Vagina (tissue), 2 donors: ENCODE data around the gene GLOD4. TPM values are rescaled to one million over a fixed set of nuclear protein-coding genes. Genes with fewer than 3 reads are reported as not detected.

Experiments
- DNase-seq, 2 donors: peaks; one replicate each; pipeline ENCODE4 v3.0.0-alpha.2; 2017; ENCODE audit errors: extremely low spot score in 2 of 2
- H3K27ac ChIP-seq: fragments of 200-600 bp; sonication (generic); one replicate; pipeline ENCODE4 v1.5.1; 2019
- H3K27me3 ChIP-seq: fragments of 200-600 bp; sonication (generic); one replicate; pipeline ENCODE4 v1.5.1; 2019
- H3K36me3 ChIP-seq, 2 donors: fragments of 200-600 bp; sonication (generic); one replicate each; pipeline ENCODE4 v1.5.1; 2017 to 2019
- H3K4me1 ChIP-seq: fragments of 200-600 bp; sonication (generic); one replicate; pipeline ENCODE4 v1.5.1; 2019
- H3K4me3 ChIP-seq, 2 donors: fragments of 200-600 bp; sonication (generic); 1 replicate in 1 of 2; 2 replicates in 1 of 2; pipeline ENCODE4 v1.5.1; 2016 to 2019
- H3K9me3 ChIP-seq: fragments of 200-600 bp; sonication (generic); one replicate; pipeline ENCODE4 v1.5.1; 2019
- CTCF ChIP-seq, 3 experiments: fragments of 450-650 bp in 2 of 3; fragments of 200-600 bp in 1 of 3; sonication (generic) in 1 of 3; IDR thresholded peaks; one replicate each; pipeline ENCODE4 v1.5.1; 2017 to 2019; ENCODE audit warnings: antibody characterized with exemption in 3 of 3, mild to moderate bottlenecking in 2 of 3, moderate library complexity in 2 of 3
- POLR2A ChIP-seq, 2 donors: fragments of 450-650 bp; IDR thresholded peaks; one replicate each; pipeline ENCODE4 v1.6.1; 2017; ENCODE audit warnings: antibody characterized with exemption in 2 of 2, mild to moderate bottlenecking in 2 of 2, moderate library complexity in 2 of 2
- POLR2AphosphoS5 ChIP-seq, 2 donors: sonication (generic); formaldehyde crosslinking; IDR thresholded peaks; one replicate each; pipeline ENCODE4 v1.9.0; 2017; ENCODE audit warnings: antibody characterized with exemption in 2 of 2, mild to moderate bottlenecking in 2 of 2, low read depth in 1 of 2; ENCODE audit not compliant: insufficient read depth in 1 of 2
- intact Hi-C: fragments of 100-400 bp; cut with DNase I; formaldehyde crosslinking; loops from one replicate; pipeline ENCODE4 v1.15.1; 2023
- total RNA-seq: library from RNA; depleted of rRNA; stranded (reverse); fragments of >200 nt; gene quantifications from one replicate; pipeline ENCODE4 v1.2.3, GENCODE V29; 2016

GLOD4 gene
- total RNA-seq, 1 donor from 2014 or later: 36.8 TPM

DNA sequence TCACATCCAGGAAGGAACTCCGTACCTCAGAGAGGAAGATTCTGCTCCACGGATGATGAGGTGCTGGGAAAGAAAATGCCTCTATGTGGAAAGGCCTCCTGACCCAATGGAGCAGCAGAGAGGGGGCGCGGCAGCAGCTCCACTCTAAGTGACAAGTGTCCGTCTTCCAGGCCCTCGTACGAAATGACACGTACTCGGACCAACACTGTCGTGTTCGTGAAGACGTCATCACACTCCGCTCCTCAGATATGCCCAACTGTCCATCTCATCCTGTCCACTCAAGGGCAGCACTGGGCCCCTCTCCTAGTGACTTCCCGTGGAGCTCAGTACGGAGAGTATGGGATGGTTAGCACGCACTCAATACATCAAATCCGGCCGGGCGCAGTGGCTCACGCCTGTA is 32.3 kb upstream of the GLOD4 start:
- Histone ChIP-seq H3K9me3 (no peaks in the 10 kb centered on the region), H3K27me3 (no peaks in the 10 kb centered on the region), H3K4me1 (no peaks in the 10 kb centered on the region), H3K4me3 (no peak overlapping the region), H3K36me3 (peaks cover 0 to 40% of the 10 kb centered on the region in 2 donors), H3K27ac (no peak overlapping the region)
- DNase-seq: no peak
- intact Hi-C loops: no loop called here
- TF ChIP-seq POLR2A (IDR thresholded peaks at IDR 0.05) (no peak), POLR2AphosphoS5 (IDR thresholded peaks at IDR 0.05; ENCODE audit: insufficient read depth in 1 of 2, low read depth in 1 of 2) (no peak), CTCF (IDR thresholded peaks at IDR 0.05) (no peak)

- TF ChIP-seq CTCF (IDR thresholded peaks at IDR 0.05) (no peak), POLR2AphosphoS5 (IDR thresholded peaks at IDR 0.05; ENCODE audit: insufficient read depth in 1 of 2, low read depth in 1 of 2) (no peak), POLR2A (IDR thresholded peaks at IDR 0.05) (no peak)
- intact Hi-C loops: no loop called here
- H3K9me3 ChIP-seq: no peaks in the 10 kb centered on the region
- H3K4me3 ChIP-seq: no peak overlapping the region
- H3K27me3 ChIP-seq: no peaks in the 10 kb centered on the region
- no peak overlapping the region for H3K27ac ChIP-seq
- no peak for DNase-seq
- H3K36me3 ChIP-seq: peaks cover 0 to 29% of the 10 kb centered on the region in 2 donors
- no peaks in the 10 kb centered on the region for H3K4me1 ChIP-seq
These were observed 30.6 kb upstream of the GLOD4 start for GRCh38 chr17:812638-813204.

GRCh38 chr17:811051-811784 is 29.1 kb upstream of the GLOD4 start:
- H3K4me1 ChIP-seq: no peaks in the 10 kb centered on the region
- intact Hi-C loops: no loop called here
- DNase-seq: no peak
- TF ChIP-seq POLR2A (IDR thresholded peaks at IDR 0.05): no peak
- peaks cover 0 to 23% of the 10 kb centered on the region in 2 donors for H3K36me3 ChIP-seq
- no peak overlapping the region for H3K27ac ChIP-seq
- H3K27me3 ChIP-seq: no peaks in the 10 kb centered on the region
- H3K9me3 ChIP-seq: no peaks in the 10 kb centered on the region
- H3K4me3 ChIP-seq: no peak overlapping the region

DNA sequence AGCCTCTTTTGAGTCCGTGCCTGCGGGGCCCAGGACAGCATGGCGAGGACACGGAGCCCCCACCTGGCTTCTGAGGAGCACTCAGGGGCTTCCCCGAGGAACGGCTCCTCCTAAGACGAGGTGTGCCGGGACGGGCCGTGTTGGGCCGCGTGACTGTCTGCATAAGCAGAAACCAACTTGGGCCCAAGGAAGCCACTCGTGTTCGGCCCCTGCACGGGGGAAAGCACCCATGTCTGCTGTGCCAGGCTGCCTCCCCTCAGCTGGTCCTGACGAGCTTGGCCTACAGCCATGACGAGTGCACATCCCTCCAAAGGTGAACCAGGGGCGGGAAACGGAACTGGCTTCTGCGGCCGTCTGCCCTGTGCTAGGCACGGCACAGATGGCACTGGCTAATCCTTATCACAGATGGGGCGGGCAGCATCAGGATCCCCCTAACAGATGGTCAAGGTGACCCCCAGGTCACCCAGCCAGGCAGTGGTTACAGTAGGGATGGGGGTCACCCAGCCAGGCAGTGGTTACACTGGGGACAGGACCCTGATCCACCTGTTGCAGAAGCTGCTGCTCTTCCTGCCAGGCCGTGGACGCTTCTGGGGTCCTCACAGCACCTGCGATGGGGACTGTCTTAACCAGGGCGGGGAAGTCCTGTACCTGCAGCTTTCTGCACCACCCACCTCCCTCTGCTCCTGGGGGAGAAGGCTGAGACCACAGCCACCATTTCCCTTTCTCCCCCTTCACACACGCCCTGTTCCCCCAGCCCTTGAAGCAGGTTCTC is 25.6 kb upstream of the GLOD4 start:
- no peak overlapping the region for H3K27ac ChIP-seq
- H3K9me3 ChIP-seq: no peaks in the 10 kb centered on the region
- H3K36me3 ChIP-seq: peaks cover 0 to 20% of the 10 kb centered on the region in 2 donors
- no peaks in the 10 kb centered on the region for H3K4me1 ChIP-seq
- H3K4me3 ChIP-seq: no peak overlapping the region
- intact Hi-C loops: no loop called here
- TF ChIP-seq CTCF (IDR thresholded peaks at IDR 0.05) (no peak), POLR2AphosphoS5 (IDR thresholded peaks at IDR 0.05; ENCODE audit: insufficient read depth in 1 of 2, low read depth in 1 of 2) (no peak), POLR2A (IDR thresholded peaks at IDR 0.05) (no peak)
- H3K27me3 ChIP-seq: no peaks in the 10 kb centered on the region
- no peak for DNase-seq

DNA sequence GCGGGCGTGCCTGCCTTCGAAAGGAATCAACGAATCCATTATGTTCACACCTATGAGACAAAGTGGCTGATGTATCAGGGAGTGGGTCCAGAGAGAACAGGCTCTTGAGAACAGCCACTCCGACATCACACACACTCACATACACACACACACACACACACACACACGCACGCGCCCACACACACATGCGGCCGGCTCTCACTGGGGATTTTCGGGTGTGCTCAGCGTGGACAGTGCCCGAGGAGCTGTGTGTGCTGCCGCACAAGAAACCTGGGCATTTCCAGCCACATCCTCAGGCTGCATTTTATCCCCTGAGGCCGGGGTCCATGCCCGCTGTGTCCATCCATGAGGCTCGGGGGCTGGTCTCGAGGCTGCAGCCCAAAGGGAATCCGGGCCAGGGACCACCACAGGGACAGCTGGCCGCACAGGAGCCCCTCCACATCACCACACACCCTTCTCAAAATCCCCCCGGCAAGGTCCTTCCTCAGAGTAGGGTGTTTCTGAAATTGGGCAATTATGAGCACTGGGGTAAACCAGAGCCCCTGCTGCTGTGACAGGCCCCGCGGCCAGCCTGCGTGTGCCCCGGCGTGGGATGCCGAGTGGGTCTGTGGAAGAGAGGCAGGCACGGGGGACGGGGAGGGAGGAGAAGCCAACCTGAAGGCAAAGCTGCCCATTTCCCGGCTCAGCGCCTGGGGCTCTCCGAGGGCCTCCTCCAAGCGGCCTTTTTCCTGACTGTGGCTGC is 24.9 kb upstream of the GLOD4 start:
- intact Hi-C loops: no loop called here
- no peak for DNase-seq
- H3K27me3 ChIP-seq: no peaks in the 10 kb centered on the region
- TF ChIP-seq CTCF (IDR thresholded peaks at IDR 0.05): no peak
- TF ChIP-seq POLR2AphosphoS5 (IDR thresholded peaks at IDR 0.05; ENCODE audit: insufficient read depth in 1 of 2, low read depth in 1 of 2): no peak
- no peak for TF ChIP-seq POLR2A (IDR thresholded peaks at IDR 0.05)
- no peaks in the 10 kb centered on the region for H3K4me1 ChIP-seq
- H3K9me3 ChIP-seq: no peaks in the 10 kb centered on the region
- H3K27ac ChIP-seq: no peak overlapping the region
- no peak overlapping the region for H3K4me3 ChIP-seq
- peaks cover 0 to 21% of the 10 kb centered on the region in 2 donors for H3K36me3 ChIP-seq
